Neuronal stem cell (in vitro differentiated cells): ENCODE results near the gene TAF6.

Experiments
- DNase-seq: peaks from one replicate; pipeline ENCODE4 v3.0.0-alpha.2; 2013; ENCODE audit warnings: low spot score
- H2AFZ ChIP-seq: one replicate; pipeline ENCODE4 v1.6.1; 2013; ENCODE audit warnings: mild to moderate bottlenecking, low read length, inconsistent platforms
- H2AK5ac ChIP-seq: 2 replicates; pipeline ENCODE4 v1.6.1; 2013; ENCODE audit warnings: low read depth, mild to moderate bottlenecking, inconsistent platforms, low read length, moderate library complexity, mixed read lengths
- H2BK120ac ChIP-seq: 2 replicates; pipeline ENCODE4 v1.6.1; 2013; ENCODE audit warnings: low read depth, mild to moderate bottlenecking, inconsistent platforms, low read length, moderate library complexity, mixed read lengths
- H2BK12ac ChIP-seq: one replicate; pipeline ENCODE4 v1.6.1; 2013; ENCODE audit warnings: low read length, inconsistent platforms
- H2BK15ac ChIP-seq: 2 replicates; pipeline ENCODE4 v1.6.1; 2013; ENCODE audit warnings: mild to moderate bottlenecking, low read length, inconsistent platforms, mixed read lengths
- H2BK5ac ChIP-seq: one replicate; pipeline ENCODE4 v1.6.1; 2013; ENCODE audit warnings: inconsistent platforms, mild to moderate bottlenecking, low read length, moderate library complexity
- H3K14ac ChIP-seq: one replicate; pipeline ENCODE4 v1.6.1; 2013; ENCODE audit warnings: low read length, inconsistent platforms
- H3K18ac ChIP-seq: 2 replicates; pipeline ENCODE4 v1.6.1; 2013; ENCODE audit warnings: low read length, inconsistent platforms
- H3K23ac ChIP-seq: 2 replicates; pipeline ENCODE4 v1.6.1; 2013; ENCODE audit warnings: low read depth, mild to moderate bottlenecking, mixed read lengths, low read length, inconsistent platforms; ENCODE audit not compliant: poor library complexity
- H3K27ac ChIP-seq: replicated peaks from 3 replicates; pipeline ENCODE4 v1.5.1; 2013; ENCODE audit warnings: low read length, inconsistent platforms
- H3K27me3 ChIP-seq, 3 experiments: 2 replicates each; pipeline ENCODE4 v1.6.1; 2013; ENCODE audit warnings: low read length in 3 of 3, mild to moderate bottlenecking in 2 of 3, inconsistent platforms in 1 of 3, low read depth in 1 of 3, mixed read lengths in 1 of 3, moderate library complexity in 1 of 3; ENCODE audit not compliant: control insufficient read depth in 3 of 3, insufficient read depth in 3 of 3
- H3K36me3 ChIP-seq, 2 donors: replicated peaks in 1 of 2; 2 replicates each; pipeline ENCODE4 v1.6.1; 2013; ENCODE audit warnings: low read length in 2 of 2; ENCODE audit not compliant: control insufficient read depth in 2 of 2, insufficient read depth in 2 of 2
- H3K4ac ChIP-seq: 2 replicates; pipeline ENCODE4 v1.6.1; 2013; ENCODE audit warnings: inconsistent platforms, mild to moderate bottlenecking, low read length, moderate library complexity
- H3K4me1 ChIP-seq, 2 donors: 1 replicate in 1 of 2; 2 replicates in 1 of 2; pipeline ENCODE4 v1.6.1; 2013; ENCODE audit warnings: low read length in 2 of 2, low read depth in 1 of 2; ENCODE audit not compliant: control insufficient read depth in 2 of 2, insufficient read depth in 1 of 2
- H3K4me2 ChIP-seq: one replicate; pipeline ENCODE4 v1.6.1; 2013; ENCODE audit warnings: mild to moderate bottlenecking, low read length, inconsistent platforms; ENCODE audit not compliant: insufficient read depth, poor library complexity, severe bottlenecking
- H3K4me3 ChIP-seq, 2 donors: 2 replicates each; pipeline ENCODE4 v1.5.1; 2013; ENCODE audit warnings: low read length in 2 of 2, mild to moderate bottlenecking in 2 of 2, inconsistent platforms in 1 of 2, moderate library complexity in 1 of 2
- H3K79me1 ChIP-seq: one replicate; pipeline ENCODE4 v1.6.1; 2013; ENCODE audit warnings: low read depth, mild to moderate bottlenecking, inconsistent platforms, low read length, moderate library complexity
- H3K9ac ChIP-seq: one replicate; pipeline ENCODE4 v1.6.1; 2013; ENCODE audit warnings: mild to moderate bottlenecking, low read depth, low read length, inconsistent platforms; ENCODE audit not compliant: poor library complexity
- H3K9me3 ChIP-seq, 2 donors: replicated peaks in 1 of 2; 2 replicates each; pipeline versions ENCODE3 to v1.6.1; 2013; ENCODE audit warnings: low read length in 2 of 2, mild to moderate bottlenecking in 2 of 2, inconsistent platforms in 1 of 2, low read depth in 1 of 2, mixed read lengths in 1 of 2, moderate library complexity in 1 of 2; ENCODE audit not compliant: control insufficient read depth in 2 of 2, insufficient read depth in 1 of 2
- H4K8ac ChIP-seq: one replicate; pipeline ENCODE4 v1.6.1; 2013; ENCODE audit warnings: low read depth, mild to moderate bottlenecking, inconsistent platforms, low read length, moderate library complexity
- H4K91ac ChIP-seq: one replicate; pipeline ENCODE4 v1.6.1; 2013; ENCODE audit warnings: low read length, low read depth, mild to moderate bottlenecking, inconsistent platforms; ENCODE audit not compliant: poor library complexity
- WGBS, 2 donors: extraction: QIAGEN DNeasy Blood & Tissue Kit; methylation state at CpG; one replicate each; pipeline ENCODE4 v1.1.7; 2013; ENCODE audit warnings: missing lambda C conversion rate in 2 of 2, mixed read lengths in 1 of 2; ENCODE audit not compliant: insufficient read length in 2 of 2, insufficient replicate concordance in 1 of 2; ENCODE audit errors: extremely low coverage in 2 of 2; 5-methylcytosine and 5-hydroxymethylcytosine counted together

The TAF6 gene

GRCh38 chr7:100107125-100107737, 11.9 kb downstream of the TAF6 start:
- H2AK5ac ChIP-seq = no peak overlapping the region
- H2BK15ac ChIP-seq = no peak overlapping the region
- H3K27ac ChIP-seq = no peak overlapping the region
- no peak for DNase-seq
- H3K9me3 ChIP-seq = peaks cover 0 to 2% of the 10 kb centered on the region in 2 donors
- no peak overlapping the region for H3K4me3 ChIP-seq
- peak overlapping the region; percentile 85 for H3K23ac ChIP-seq
- H4K8ac ChIP-seq = no peak overlapping the region
- H2BK12ac ChIP-seq = no peak overlapping the region
- H3K36me3 ChIP-seq = peaks cover 47 to 86% of the 10 kb centered on the region in 2 donors
- H3K4me1 ChIP-seq = peaks cover 3 to 9% of the 10 kb centered on the region in 2 donors
- H2AFZ ChIP-seq = no peak overlapping the region
- no peak overlapping the region for H3K4me2 ChIP-seq
- H3K79me1 ChIP-seq = no peaks in the 10 kb centered on the region
- no CpG with 5 or more reads among the region's 25 CpGs for WGBS, 2 donors
- no peak overlapping the region for H2BK5ac ChIP-seq
- no peak overlapping the region for H3K9ac ChIP-seq
- no peak overlapping the region for H2BK120ac ChIP-seq
- no peak overlapping the region for H3K18ac ChIP-seq
- H3K14ac ChIP-seq = no peak overlapping the region
- H3K27me3 ChIP-seq = no peaks in the 10 kb centered on the region
- no peak overlapping the region for H4K91ac ChIP-seq
- no peak overlapping the region for H3K4ac ChIP-seq

- Histone ChIP-seq H3K4me2 (no peak overlapping the region), H2BK12ac (no peak overlapping the region)
Observed at GRCh38 chr7:100106633-100107032, 12.5 kb downstream of the TAF6 start.

GRCh38 chr7:100105534-100105933, 13.6 kb downstream of the TAF6 start:
- Histone ChIP-seq H3K4me3 (no peak overlapping the region), H3K4ac (no peak overlapping the region), H3K27ac (no peak overlapping the region), H3K9ac (no peak overlapping the region), H3K4me1 (peaks cover 4 to 11% of the 10 kb centered on the region in 2 donors), H3K9me3 (no peaks in the 10 kb centered on the region), H3K4me2 (no peak overlapping the region), H3K36me3 (peaks cover 37 to 69% of the 10 kb centered on the region in 2 donors), H2AFZ (no peak overlapping the region), H2BK15ac (no peak overlapping the region), H4K91ac (no peak overlapping the region), H4K8ac (no peak overlapping the region), H3K79me1 (no peaks in the 10 kb centered on the region), H3K18ac (no peak overlapping the region), H2BK120ac (no peak overlapping the region), H2BK12ac (no peak overlapping the region), H3K27me3 (no peaks in the 10 kb centered on the region), H3K23ac (no peak overlapping the region), H2AK5ac (no peak overlapping the region), H2BK5ac (no peak overlapping the region), H3K14ac (no peak overlapping the region)
- whole genome bisulfite sequencing, 2 donors = no CpG with 5 or more reads among the region's 4 CpGs
- no peak for DNase-seq

More at GRCh38 chr7:100106633-100107032, 12.5 kb downstream of the TAF6 start:
- Histone ChIP-seq H2AFZ (no peak overlapping the region), H3K4ac (no peak overlapping the region), H3K27ac (no peak overlapping the region), H3K23ac (peak overlapping the region; percentile 38), H3K27me3 (no peaks in the 10 kb centered on the region), H3K9ac (no peak overlapping the region), H2BK5ac (no peak overlapping the region), H3K79me1 (no peaks in the 10 kb centered on the region), H3K14ac (no peak overlapping the region), H2BK120ac (no peak overlapping the region), H4K91ac (no peak overlapping the region), H3K9me3 (peaks cover 0 to 2% of the 10 kb centered on the region in 2 donors), H2BK15ac (no peak overlapping the region), H4K8ac (no peak overlapping the region), H3K4me3 (no peak overlapping the region), H3K36me3 (peaks cover 46 to 80% of the 10 kb centered on the region in 2 donors), H2AK5ac (no peak overlapping the region), H3K4me1 (peaks cover 4 to 9% of the 10 kb centered on the region in 2 donors), H3K18ac (no peak overlapping the region)
- no CpG with 5 or more reads among the region's 17 CpGs for WGBS, 2 donors
- no peak for DNase-seq

- Histone ChIP-seq H3K9me3 (no peaks in the 10 kb centered on the region), H3K4me1 (peaks cover 10 to 20% of the 10 kb centered on the region in 2 donors), H3K36me3 (peaks cover 43 to 69% of the 10 kb centered on the region in 2 donors), H4K8ac (no peak overlapping the region), H3K27ac (no peak overlapping the region), H3K4me3 (peak overlapping the region in 1 of 2 donors; percentile 99), H4K91ac (no peak overlapping the region), H3K4me2 (no peak overlapping the region), H3K9ac (no peak overlapping the region), H3K14ac (no peak overlapping the region), H3K23ac (no peak overlapping the region), H2BK5ac (no peak overlapping the region), H2BK15ac (no peak overlapping the region), H3K18ac (no peak overlapping the region), H2AFZ (no peak overlapping the region), H2BK12ac (no peak overlapping the region), H3K4ac (no peak overlapping the region), H2BK120ac (peak overlapping the region; percentile 38), H2AK5ac (peak overlapping the region; percentile 20), H3K79me1 (peaks cover 5% of the 10 kb centered on the region), H3K27me3 (no peaks in the 10 kb centered on the region)
- no CpG with 5 or more reads among the region's 17 CpGs for WGBS, 2 donors
- DNase-seq = no peak
Observed at GRCh38 chr7:100102950-100103840, 16.0 kb downstream of the TAF6 start.
